CD4-positive, alpha-beta T cell (primary cell): ENCODE results near the gene SLC30A2. TPM values are rescaled to one million over a fixed set of nuclear protein-coding genes. Genes with fewer than 3 reads are reported as not detected.

Experiments
- ATAC-seq: fragments of 200-7000 bp; cut with Tn5 transposase; one replicate; pipeline ENCODE4 v1.10.0; 2022; ENCODE audit warnings: mild to moderate bottlenecking; ENCODE audit not compliant: poor library complexity
- CTCF ChIA-PET: fragments of 350-600 bp; sonication (Branson Sonifier 250); formaldehyde crosslinking; loops from one replicate; lab custom pipeline; 2021; ENCODE audit warnings: antibody characterized with exemption, inconsistent platforms; lab: Charles Lee
- POLR2A ChIA-PET: fragments of 350-600 bp; sonication (Branson Sonifier 250); formaldehyde crosslinking; loops from one replicate; lab custom pipeline; 2021; ENCODE audit warnings: antibody characterized with exemption, inconsistent platforms; lab: Charles Lee
- DNase-seq, 14 experiments: peaks; one replicate each; pipeline ENCODE4 v3.0.0-alpha.2; 2013 to 2020; ENCODE audit warnings: mixed read lengths in 2 of 14
- H3K27ac ChIP-seq, 2 donors: one replicate each; pipeline versions ENCODE4 v1.5.1 to v1.7.0; 2013; ENCODE audit warnings: low read length in 2 of 2, low read depth in 1 of 2, mild to moderate bottlenecking in 1 of 2
- H3K27me3 ChIP-seq, 2 experiments: 1 replicate in 1 of 2; 2 replicates in 1 of 2; pipeline versions ENCODE4 v1.6.1 to v1.7.0; 2013; ENCODE audit warnings: low read length in 2 of 2, control low read depth in 1 of 2, mild to moderate bottlenecking in 1 of 2, moderate library complexity in 1 of 2; ENCODE audit not compliant: insufficient read depth in 2 of 2, control insufficient read depth in 1 of 2
- H3K36me3 ChIP-seq: one replicate; pipeline ENCODE4 v1.6.1; 2013; ENCODE audit warnings: low read length, control low read depth; ENCODE audit not compliant: insufficient read depth
- H3K4me1 ChIP-seq: one replicate; pipeline ENCODE4 v1.6.1; 2013; ENCODE audit warnings: low read length, control low read depth; ENCODE audit not compliant: insufficient read depth
- H3K4me3 ChIP-seq: one replicate; pipeline ENCODE4 v1.5.1; 2013; ENCODE audit warnings: mild to moderate bottlenecking, low read length, moderate library complexity
- H3K9me3 ChIP-seq, 2 experiments: 1 replicate in 1 of 2; 2 replicates in 1 of 2; pipeline versions ENCODE4 v1.6.1 to v1.7.0; 2013; ENCODE audit warnings: low read length in 2 of 2, mild to moderate bottlenecking in 2 of 2, control low read depth in 1 of 2, moderate library complexity in 1 of 2; ENCODE audit not compliant: control insufficient read depth in 1 of 2, insufficient read depth in 1 of 2
- H3K27ac Mint-ChIP-seq: one replicate; pipeline ENCODE4 v1.8.0; 2020; ENCODE audit warnings: mixed read lengths
- H3K27me3 Mint-ChIP-seq: one replicate; pipeline ENCODE4 v1.8.0; 2021; ENCODE audit warnings: mixed read lengths
- H3K36me3 Mint-ChIP-seq: one replicate; pipeline ENCODE4 v1.8.0; 2021; ENCODE audit warnings: low read depth, mixed read lengths
- H3K4me1 Mint-ChIP-seq: one replicate; pipeline ENCODE4 v1.8.0; 2021; ENCODE audit warnings: low read depth, mixed read lengths
- H3K4me3 Mint-ChIP-seq: one replicate; pipeline ENCODE4 v1.8.0; 2020; ENCODE audit warnings: mild to moderate bottlenecking, mixed read lengths
- H3K9me3 Mint-ChIP-seq: one replicate; pipeline ENCODE4 v1.8.0; 2020; ENCODE audit warnings: mixed read lengths
- intact Hi-C, 2 experiments: fragments of 100-400 bp; cut with DNase I in 1 of 2; cut with micrococcal nuclease in 1 of 2; formaldehyde crosslinking; loops; one replicate each; pipeline versions ENCODE4 v1.15.1 to v1.9.0; 2023 to 2025; cut with DNase I, micrococcal nuclease
- total RNA-seq, 174 experiments: library from RNA in 2 of 174; stranded (reverse) in 2 of 174; gene quantifications; one replicate each; pipeline ENCODE4 v1.2.3 and lab custom pipeline; 2021 to 2026
- TF ChIP-seq, protein P1 (sequence below): fragments of 200-600 bp; IDR thresholded peaks from one replicate; pipeline ENCODE4 v1.8.0; 2022; ENCODE audit warnings: antibody characterized with exemption, mild to moderate bottlenecking

The SLC30A2 gene
- total RNA-seq, 2 experiments from 2014 or later, result not detected

DNA sequence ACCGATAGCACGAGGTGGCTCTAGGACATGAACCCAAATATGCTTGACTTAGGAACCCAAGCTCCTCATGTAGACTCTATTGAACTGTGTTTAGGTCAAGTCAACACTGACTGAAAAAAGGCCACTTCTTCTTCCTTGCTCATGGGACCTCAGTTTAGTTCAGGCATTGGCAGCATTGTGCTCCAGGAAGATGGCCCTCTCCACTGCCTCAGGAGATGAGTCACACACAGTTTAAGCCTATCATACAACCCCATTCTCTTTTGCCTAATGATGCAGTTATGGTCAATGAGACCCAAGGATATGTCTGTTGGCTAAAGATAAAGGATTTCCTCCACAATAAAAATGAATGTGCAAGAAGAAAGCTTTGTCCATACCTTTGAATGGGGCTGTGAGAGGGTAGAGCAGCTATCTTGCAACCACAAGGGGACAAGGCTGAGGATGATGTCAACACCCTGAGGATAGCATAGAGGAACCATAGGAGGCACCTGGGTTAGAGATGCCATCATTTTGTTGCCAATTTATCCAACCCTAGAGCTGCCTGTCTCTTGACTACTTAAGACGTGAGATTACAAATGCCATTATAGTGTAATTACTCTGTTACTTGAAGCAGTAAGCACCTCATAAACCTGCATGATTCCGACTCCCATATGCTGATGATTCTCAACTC is 24.5 kb upstream of the SLC30A2 start:
- TF ChIP-seq, protein P1, sequence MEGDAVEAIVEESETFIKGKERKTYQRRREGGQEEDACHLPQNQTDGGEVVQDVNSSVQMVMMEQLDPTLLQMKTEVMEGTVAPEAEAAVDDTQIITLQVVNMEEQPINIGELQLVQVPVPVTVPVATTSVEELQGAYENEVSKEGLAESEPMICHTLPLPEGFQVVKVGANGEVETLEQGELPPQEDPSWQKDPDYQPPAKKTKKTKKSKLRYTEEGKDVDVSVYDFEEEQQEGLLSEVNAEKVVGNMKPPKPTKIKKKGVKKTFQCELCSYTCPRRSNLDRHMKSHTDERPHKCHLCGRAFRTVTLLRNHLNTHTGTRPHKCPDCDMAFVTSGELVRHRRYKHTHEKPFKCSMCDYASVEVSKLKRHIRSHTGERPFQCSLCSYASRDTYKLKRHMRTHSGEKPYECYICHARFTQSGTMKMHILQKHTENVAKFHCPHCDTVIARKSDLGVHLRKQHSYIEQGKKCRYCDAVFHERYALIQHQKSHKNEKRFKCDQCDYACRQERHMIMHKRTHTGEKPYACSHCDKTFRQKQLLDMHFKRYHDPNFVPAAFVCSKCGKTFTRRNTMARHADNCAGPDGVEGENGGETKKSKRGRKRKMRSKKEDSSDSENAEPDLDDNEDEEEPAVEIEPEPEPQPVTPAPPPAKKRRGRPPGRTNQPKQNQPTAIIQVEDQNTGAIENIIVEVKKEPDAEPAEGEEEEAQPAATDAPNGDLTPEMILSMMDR, result no peak
- DNase-seq (no peak), ATAC-seq (no peak)
- Mint-ChIP-seq H3K9me3 (no peaks in the 10 kb centered on the region), H3K27ac (no peak overlapping the region), H3K4me3 (no peak overlapping the region), H3K4me1 (peaks cover 1% of the 10 kb centered on the region), H3K27me3 (peaks cover 10% of the 10 kb centered on the region), H3K36me3 (no peaks in the 10 kb centered on the region)
- H3K4me1 ChIP-seq, result peaks cover under 1% of the 10 kb centered on the region
- no peak overlapping the region for H3K27ac ChIP-seq
- peaks cover 0 to 8% of the 10 kb centered on the region in 2 experiments for H3K27me3 ChIP-seq
- intact Hi-C loops, result no loop called here
- H3K36me3 ChIP-seq, result no peaks in the 10 kb centered on the region
- ChIA-PET CTCF (no interaction called here), POLR2A (no interaction called here)
- no peaks in the 10 kb centered on the region for H3K9me3 ChIP-seq
- no peak overlapping the region for H3K4me3 ChIP-seq

DNA sequence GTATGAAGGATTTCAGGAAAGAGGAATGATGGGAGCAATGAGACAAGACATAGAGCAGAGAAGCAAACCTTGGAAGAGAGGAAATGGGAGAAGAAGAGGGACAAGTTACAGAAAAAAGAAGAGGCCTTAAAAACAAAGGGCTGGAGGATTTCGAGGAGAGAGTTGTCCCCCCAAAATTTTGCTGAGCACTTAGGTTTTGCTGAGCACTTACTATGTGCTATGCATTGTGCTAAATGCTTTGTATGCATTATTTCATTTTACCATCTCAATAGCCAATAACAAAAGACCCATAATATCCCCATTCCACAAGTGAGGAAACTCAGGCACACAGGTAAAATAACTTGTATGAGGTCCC is 24.0 kb upstream of the SLC30A2 start:
- H3K9me3 ChIP-seq, result no peaks in the 10 kb centered on the region
- ChIA-PET CTCF (no interaction called here), POLR2A (no interaction called here)
- no peaks in the 10 kb centered on the region for H3K36me3 ChIP-seq
- no peak overlapping the region for H3K27ac ChIP-seq
- DNase-seq (no peak), ATAC-seq (no peak)
- Mint-ChIP-seq H3K9me3 (no peaks in the 10 kb centered on the region), H3K27me3 (peaks cover 10% of the 10 kb centered on the region), H3K4me1 (no peaks in the 10 kb centered on the region), H3K36me3 (no peaks in the 10 kb centered on the region), H3K4me3 (no peak overlapping the region), H3K27ac (no peak overlapping the region)
- TF ChIP-seq, protein P1, result no peak
- no peak overlapping the region for H3K4me3 ChIP-seq
- intact Hi-C loops, result loop anchor here in 1 of 2 experiments (10.0 kb wide), 1 partner anchor 995 kb away; no protein-coding TSS in a partner anchor
- H3K4me1 ChIP-seq, result no peaks in the 10 kb centered on the region
- H3K27me3 ChIP-seq, result peaks cover 0 to 6% of the 10 kb centered on the region in 2 experiments

DNA sequence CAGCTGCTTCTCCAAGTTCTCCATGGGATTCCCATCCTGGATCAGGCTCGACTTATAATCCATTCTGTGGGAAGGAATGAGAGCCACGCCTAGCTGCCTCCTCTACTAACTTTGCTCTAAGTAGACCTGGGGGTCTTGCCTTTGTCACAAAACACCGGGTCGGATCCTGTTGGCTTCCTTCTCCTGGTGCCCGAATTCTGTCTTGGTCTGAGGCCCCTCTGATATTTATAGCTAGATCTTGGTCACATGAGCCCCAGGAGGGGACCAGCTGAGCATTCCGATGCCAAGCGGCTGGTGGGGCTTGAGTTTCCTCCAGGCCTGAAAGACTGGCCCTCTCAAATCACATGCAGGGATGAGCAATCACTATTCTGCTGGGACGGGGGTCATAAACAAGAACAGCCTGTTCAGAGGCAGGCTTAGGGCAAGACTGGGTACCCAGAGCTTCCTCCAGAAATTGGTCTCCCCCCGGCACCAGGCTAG is 21.6 kb upstream of the SLC30A2 start, which contains the start of gene TRIM63:
TRIM63 (minus strand) TSS at position 199 of the 480 bp plus-strand sequence; CDS start at position 63, 136 bp downstream.
- TF ChIP-seq, protein P1, result no peak
- Mint-ChIP-seq H3K36me3 (no peaks in the 10 kb centered on the region), H3K4me3 (no peak within 1 kb of the TSS), H3K9me3 (no peaks in the 10 kb centered on the region), H3K4me1 (no peaks in the 10 kb centered on the region), H3K27ac (no peak within 1 kb of the TSS), H3K27me3 (peaks cover 10% of the 10 kb centered on the region)
- intact Hi-C loops, result loop anchor here in 1 of 2 experiments (10.0 kb wide), 1 partner anchor 993 kb away; no protein-coding TSS in a partner anchor
- ChIA-PET POLR2A (no interaction called here), CTCF (no interaction called here)
- no peaks in the 10 kb centered on the region for H3K36me3 ChIP-seq
- ATAC-seq, result no peak
- peaks cover 0 to under 1% of the 10 kb centered on the region in 2 experiments for H3K27me3 ChIP-seq
- DNase-seq, result no peak
- H3K4me3 ChIP-seq, result no peak within 1 kb of the TSS
- H3K9me3 ChIP-seq, result no peaks in the 10 kb centered on the region
- no peak within 1 kb of the TSS for H3K27ac ChIP-seq
- H3K4me1 ChIP-seq, result no peaks in the 10 kb centered on the region
